Upper lobe of right lung (tissue), 1 donor: Measurements from ENCODE around the gene COL24A1. TPM values are rescaled to one million over a fixed set of nuclear protein-coding genes. Genes with fewer than 3 reads are reported as not detected.

ENCODE experiments used
- ATAC-seq: fragments of 200-7000 bp; cut with Tn5 transposase; one replicate; pipeline ENCODE4 v1.9.1; 2020; ENCODE audit warnings: mild to moderate bottlenecking, moderate library complexity
- DNase-seq: peaks from one replicate; pipeline ENCODE4 v3.0.0-alpha.2; 2020
- H3K27ac ChIP-seq: fragments of 200-600 bp; one replicate; pipeline ENCODE4 v1.8.0; 2022
- H3K27me3 ChIP-seq: fragments of 200-600 bp; one replicate; pipeline ENCODE4 v1.8.0; 2022; ENCODE audit warnings: mild to moderate bottlenecking
- H3K36me3 ChIP-seq: fragments of 200-600 bp; one replicate; pipeline ENCODE4 v1.8.0; 2022
- H3K4me1 ChIP-seq: fragments of 200-600 bp; one replicate; pipeline ENCODE4 v1.8.0; 2022
- H3K4me3 ChIP-seq: fragments of 200-600 bp; one replicate; pipeline ENCODE4 v1.8.0; 2022; ENCODE audit warnings: mild to moderate bottlenecking
- H3K9me3 ChIP-seq: fragments of 200-600 bp; one replicate; pipeline ENCODE4 v1.8.0; 2022
- intact Hi-C: fragments of 100-400 bp; cut with DNase I; formaldehyde crosslinking; loops from one replicate; pipeline ENCODE4 v1.11.0; 2022
- total RNA-seq: library from RNA; stranded (reverse); fragmentation: NEBNext Ultra II Directional; extraction: Animal tissue kit (Norgen Biotek cat#: 25700); gene quantifications from one replicate; pipeline ENCODE4 v1.2.1, GENCODE V29; 2021
- TF ChIP-seq, protein P1 (sequence below): fragments of 200-600 bp; IDR thresholded peaks from one replicate; pipeline ENCODE4 v1.8.0; 2022; ENCODE audit warnings: antibody characterized with exemption
- donor health status: DM: no; HTN: yes; CAD: no; lungs with severe emphysema.

The COL24A1 gene
- total RNA-seq, 1 donor from 2014 or later, result 1.6 TPM

DNA sequence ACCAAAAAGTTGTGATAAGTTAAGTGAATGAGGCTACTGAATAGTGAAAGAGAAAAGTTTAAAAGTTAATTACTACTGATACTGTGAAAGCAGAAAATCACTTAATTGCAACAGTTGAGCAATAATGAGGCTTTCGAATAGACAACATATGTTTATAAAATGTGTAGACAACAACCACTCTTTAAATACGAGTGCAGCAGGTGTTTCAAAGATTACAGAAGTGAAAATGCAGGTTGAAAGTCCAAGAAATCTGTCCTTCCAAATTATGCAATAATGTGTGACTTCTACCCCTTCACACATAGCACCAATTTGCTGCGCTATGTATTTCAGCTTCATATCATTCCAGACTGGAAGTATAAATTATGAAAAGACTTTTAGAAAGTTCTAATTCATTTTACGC, 213.0 kb downstream of the COL24A1 start:
- intact Hi-C loops, result no loop called here
- Histone ChIP-seq H3K27me3 (no peaks in the 10 kb centered on the region), H3K27ac (no peak overlapping the region), H3K36me3 (no peaks in the 10 kb centered on the region), H3K4me3 (no peak overlapping the region), H3K9me3 (no peaks in the 10 kb centered on the region), H3K4me1 (no peaks in the 10 kb centered on the region)
- DNase-seq (no peak), ATAC-seq (no peak)
- TF ChIP-seq, protein P1, sequence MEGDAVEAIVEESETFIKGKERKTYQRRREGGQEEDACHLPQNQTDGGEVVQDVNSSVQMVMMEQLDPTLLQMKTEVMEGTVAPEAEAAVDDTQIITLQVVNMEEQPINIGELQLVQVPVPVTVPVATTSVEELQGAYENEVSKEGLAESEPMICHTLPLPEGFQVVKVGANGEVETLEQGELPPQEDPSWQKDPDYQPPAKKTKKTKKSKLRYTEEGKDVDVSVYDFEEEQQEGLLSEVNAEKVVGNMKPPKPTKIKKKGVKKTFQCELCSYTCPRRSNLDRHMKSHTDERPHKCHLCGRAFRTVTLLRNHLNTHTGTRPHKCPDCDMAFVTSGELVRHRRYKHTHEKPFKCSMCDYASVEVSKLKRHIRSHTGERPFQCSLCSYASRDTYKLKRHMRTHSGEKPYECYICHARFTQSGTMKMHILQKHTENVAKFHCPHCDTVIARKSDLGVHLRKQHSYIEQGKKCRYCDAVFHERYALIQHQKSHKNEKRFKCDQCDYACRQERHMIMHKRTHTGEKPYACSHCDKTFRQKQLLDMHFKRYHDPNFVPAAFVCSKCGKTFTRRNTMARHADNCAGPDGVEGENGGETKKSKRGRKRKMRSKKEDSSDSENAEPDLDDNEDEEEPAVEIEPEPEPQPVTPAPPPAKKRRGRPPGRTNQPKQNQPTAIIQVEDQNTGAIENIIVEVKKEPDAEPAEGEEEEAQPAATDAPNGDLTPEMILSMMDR, result no peak

DNA sequence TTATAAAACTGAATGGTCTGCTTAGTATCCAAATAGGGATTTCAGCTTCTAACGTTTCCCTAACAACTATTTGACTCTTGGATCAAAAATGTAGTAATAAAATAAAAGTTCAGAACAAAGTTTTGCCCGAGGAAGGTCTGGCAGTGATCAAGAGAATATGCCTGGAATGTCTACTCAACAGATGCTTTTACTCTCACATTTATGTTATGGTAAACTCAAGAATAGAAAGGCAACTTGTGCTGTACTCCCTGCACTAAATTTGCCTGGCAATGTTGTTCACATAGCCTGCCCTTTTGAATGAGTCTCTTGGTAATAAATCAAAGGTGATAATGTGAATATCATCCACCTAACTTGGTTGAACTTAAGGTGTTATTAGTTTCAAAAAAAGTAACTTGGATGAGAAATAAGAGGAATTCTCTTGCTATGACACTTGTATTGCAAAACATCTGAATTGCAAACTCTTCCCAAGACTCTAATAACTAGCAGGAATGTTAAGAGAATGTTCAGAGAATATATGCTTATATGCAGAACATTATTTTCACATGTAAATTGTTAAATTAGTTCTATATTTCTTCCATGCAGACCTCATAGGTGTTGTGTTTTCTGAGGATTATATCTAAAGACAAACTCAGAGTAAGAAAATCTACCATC, 215.8 kb downstream of the COL24A1 start:
- Histone ChIP-seq H3K9me3 (no peaks in the 10 kb centered on the region), H3K27me3 (no peaks in the 10 kb centered on the region), H3K4me3 (no peak overlapping the region), H3K36me3 (no peaks in the 10 kb centered on the region), H3K27ac (no peak overlapping the region), H3K4me1 (no peaks in the 10 kb centered on the region)
- intact Hi-C loops, result no loop called here
- no peak for ATAC-seq
- DNase-seq, result no peak
- TF ChIP-seq, protein P1, result no peak

DNA sequence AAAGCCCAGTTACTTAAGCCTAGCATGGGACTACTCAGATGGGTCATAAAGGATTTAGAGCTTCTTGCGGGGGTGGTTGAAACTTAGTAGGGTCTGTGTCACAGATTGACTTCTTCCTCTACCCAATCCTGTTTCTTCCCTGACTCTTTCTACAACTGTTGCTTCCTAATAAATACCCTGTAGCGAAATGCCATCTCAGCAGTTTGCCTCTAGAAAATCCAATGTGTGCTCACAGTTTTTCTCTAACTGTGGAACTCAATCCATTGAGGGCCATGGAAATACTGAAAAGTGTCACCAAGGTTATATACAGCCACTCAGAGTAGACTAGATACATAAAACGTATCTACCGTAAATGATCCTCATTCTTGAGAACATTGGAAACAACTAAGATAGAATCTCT, 217.7 kb downstream of the COL24A1 start:
- no peaks in the 10 kb centered on the region for H3K4me1 ChIP-seq
- DNase-seq (no peak), ATAC-seq (no peak)
- no peaks in the 10 kb centered on the region for H3K36me3 ChIP-seq
- H3K4me3 ChIP-seq, result no peak overlapping the region
- no peaks in the 10 kb centered on the region for H3K9me3 ChIP-seq
- H3K27me3 ChIP-seq, result no peaks in the 10 kb centered on the region
- intact Hi-C loops, result no loop called here
- no peak overlapping the region for H3K27ac ChIP-seq
- TF ChIP-seq, protein P1, result no peak

DNA sequence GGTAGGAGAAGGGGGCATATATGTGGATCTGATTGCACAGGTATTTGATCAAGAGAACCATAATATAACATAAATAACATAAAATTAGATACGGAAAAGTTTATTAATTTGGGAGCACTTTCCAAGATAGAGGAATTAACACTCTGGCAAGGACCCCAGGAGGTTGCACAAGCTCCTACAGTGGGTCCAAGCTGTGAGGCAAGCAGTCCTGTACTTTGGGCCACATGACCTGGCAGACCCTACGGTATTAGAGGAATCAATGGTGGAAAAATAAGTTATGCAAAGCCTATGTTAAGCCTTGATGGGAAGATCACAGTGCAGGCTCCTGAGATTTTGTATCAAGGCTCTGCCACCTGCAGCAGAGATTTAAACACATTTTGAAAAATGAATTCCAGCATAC, 220.1 kb downstream of the COL24A1 start:
- ATAC-seq, result no peak
- Histone ChIP-seq H3K36me3 (no peaks in the 10 kb centered on the region), H3K4me3 (no peak overlapping the region), H3K9me3 (no peaks in the 10 kb centered on the region), H3K27ac (no peak overlapping the region), H3K27me3 (no peaks in the 10 kb centered on the region), H3K4me1 (no peaks in the 10 kb centered on the region)
- DNase-seq, result no peak
- intact Hi-C loops, result no loop called here
- TF ChIP-seq, protein P1, result no peak

DNA sequence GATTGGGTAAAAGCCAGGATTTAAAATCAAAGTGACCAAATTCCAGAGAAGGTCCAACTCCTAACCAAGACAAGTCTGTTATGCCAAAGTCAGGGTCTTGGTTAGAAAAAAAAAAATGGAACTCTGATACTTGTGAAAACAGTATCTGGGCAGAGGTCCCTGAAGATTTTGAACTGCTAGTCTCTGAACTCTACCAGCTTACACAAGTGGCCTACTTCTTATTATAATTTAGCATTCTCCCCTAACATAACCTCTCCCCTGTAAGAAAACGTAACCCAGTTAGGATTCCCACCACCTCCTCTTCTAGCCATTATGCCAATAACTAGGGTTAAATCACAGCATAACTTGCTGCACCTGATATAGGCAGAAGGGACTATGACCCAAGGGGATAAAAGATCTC, 220.5 kb downstream of the COL24A1 start:
- ATAC-seq (no peak), DNase-seq (no peak)
- Histone ChIP-seq H3K27ac (no peak overlapping the region), H3K4me1 (no peaks in the 10 kb centered on the region), H3K27me3 (no peaks in the 10 kb centered on the region), H3K36me3 (no peaks in the 10 kb centered on the region), H3K4me3 (no peak overlapping the region), H3K9me3 (no peaks in the 10 kb centered on the region)
- TF ChIP-seq, protein P1, result no peak
- intact Hi-C loops, result no loop called here

DNA sequence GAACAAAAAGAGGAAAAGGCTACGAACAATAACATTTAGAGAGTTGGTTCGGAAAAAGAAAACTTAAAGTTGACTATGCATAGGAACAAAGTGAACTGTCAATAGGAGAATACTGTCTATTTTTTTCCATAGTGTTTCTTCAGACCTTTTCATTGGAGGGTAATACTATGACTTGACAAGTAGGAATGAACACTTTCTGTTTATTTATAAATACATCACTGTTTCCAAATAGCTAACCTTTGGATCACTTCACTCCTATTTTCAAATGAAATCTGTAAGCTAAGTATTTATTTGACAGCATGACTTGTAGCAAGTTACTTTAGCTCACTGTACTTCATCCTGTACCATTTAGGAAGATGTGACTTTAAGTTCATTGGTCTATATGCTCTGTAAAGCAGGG, 221.3 kb downstream of the COL24A1 start:
- Histone ChIP-seq H3K27me3 (no peaks in the 10 kb centered on the region), H3K4me3 (no peak overlapping the region), H3K36me3 (no peaks in the 10 kb centered on the region), H3K27ac (no peak overlapping the region), H3K9me3 (no peaks in the 10 kb centered on the region), H3K4me1 (no peaks in the 10 kb centered on the region)
- intact Hi-C loops, result no loop called here
- ATAC-seq (no peak), DNase-seq (no peak)
- TF ChIP-seq, protein P1, result no peak
